OCI-LY3 (cell line): ENCODE measurements around the gene PIM3.

ENCODE experiments used
- H2AFZ ChIP-seq: fragments of 200-600, 300-600 bp; shearing (Covaris generic); 2 replicates; pipeline ENCODE4 v1.6.0; 2014; ENCODE audit warnings: antibody characterized with exemption, low read depth, low read length
- H3K27ac ChIP-seq: fragments of 200-600, 300-600 bp; sonication (generic); 2 replicates; pipeline ENCODE4 v1.5.1; 2014; ENCODE audit warnings: mild to moderate bottlenecking, low read length, moderate library complexity, mixed read lengths
- H3K27me3 ChIP-seq: fragments of 200-600, 300-600 bp; sonication (generic); 2 replicates; pipeline ENCODE4 v1.6.1; 2014; ENCODE audit warnings: low read depth, low read length, mixed read lengths
- H3K36me3 ChIP-seq: fragments of 200-600, 300-600 bp; sonication (generic); replicated peaks from 2 replicates; pipeline ENCODE3; 2014; ENCODE audit warnings: low read depth, low read length, mixed read lengths
- H3K4me1 ChIP-seq: fragments of 300-600, 200-600 bp; sonication (generic); 2 replicates; pipeline ENCODE4 v1.6.1; 2014; ENCODE audit warnings: low read length, mixed read lengths
- H3K4me2 ChIP-seq: fragments of 200-600, 300-600 bp; sonication (generic); 2 replicates; pipeline ENCODE4 v1.6.1; 2014; ENCODE audit warnings: low read length, mixed read lengths
- H3K4me3 ChIP-seq: fragments of 300-600, 200-600 bp; sonication (generic); 2 replicates; pipeline ENCODE4 v1.5.1; 2014; ENCODE audit warnings: antibody characterized with exemption, mild to moderate bottlenecking, low read length, moderate library complexity
- H3K79me2 ChIP-seq: fragments of 300-600, 200-600 bp; shearing (Covaris generic); 2 replicates; pipeline ENCODE4 v1.6.1; 2014; ENCODE audit warnings: mild to moderate bottlenecking, low read length, mixed read lengths
- H3K9ac ChIP-seq: fragments of 300-600, 200-600 bp; shearing (Covaris generic); 2 replicates; pipeline ENCODE4 v1.6.0; 2014; ENCODE audit warnings: mild to moderate bottlenecking, low read length, moderate library complexity
- H3K9me3 ChIP-seq: fragments of 200-600, 300-600 bp; shearing (Covaris generic); 2 replicates; pipeline ENCODE4 v1.6.1; 2014; ENCODE audit warnings: low read length, mixed read lengths; ENCODE audit not compliant: insufficient read depth
- H4K20me1 ChIP-seq: fragments of 200-600, 300-600 bp; sonication (generic); 2 replicates; pipeline ENCODE4 v1.6.1; 2016; ENCODE audit warnings: low read length, mixed read lengths; ENCODE audit not compliant: insufficient read depth
- CTCF ChIP-seq: fragments of 200-600, 300-600 bp; sonication (generic); IDR thresholded peaks from 2 replicates; pipeline ENCODE4 v1.5.1; 2014; ENCODE audit warnings: antibody characterized with exemption, low read length, low read depth
- EZH2phosphoT487 ChIP-seq: fragments of 200-600 bp; shearing (Covaris generic); IDR thresholded peaks from 2 replicates; pipeline ENCODE4 v1.6.1; 2018; ENCODE audit warnings: antibody characterized with exemption, mixed run types, low read depth

The PIM3 gene

DNA sequence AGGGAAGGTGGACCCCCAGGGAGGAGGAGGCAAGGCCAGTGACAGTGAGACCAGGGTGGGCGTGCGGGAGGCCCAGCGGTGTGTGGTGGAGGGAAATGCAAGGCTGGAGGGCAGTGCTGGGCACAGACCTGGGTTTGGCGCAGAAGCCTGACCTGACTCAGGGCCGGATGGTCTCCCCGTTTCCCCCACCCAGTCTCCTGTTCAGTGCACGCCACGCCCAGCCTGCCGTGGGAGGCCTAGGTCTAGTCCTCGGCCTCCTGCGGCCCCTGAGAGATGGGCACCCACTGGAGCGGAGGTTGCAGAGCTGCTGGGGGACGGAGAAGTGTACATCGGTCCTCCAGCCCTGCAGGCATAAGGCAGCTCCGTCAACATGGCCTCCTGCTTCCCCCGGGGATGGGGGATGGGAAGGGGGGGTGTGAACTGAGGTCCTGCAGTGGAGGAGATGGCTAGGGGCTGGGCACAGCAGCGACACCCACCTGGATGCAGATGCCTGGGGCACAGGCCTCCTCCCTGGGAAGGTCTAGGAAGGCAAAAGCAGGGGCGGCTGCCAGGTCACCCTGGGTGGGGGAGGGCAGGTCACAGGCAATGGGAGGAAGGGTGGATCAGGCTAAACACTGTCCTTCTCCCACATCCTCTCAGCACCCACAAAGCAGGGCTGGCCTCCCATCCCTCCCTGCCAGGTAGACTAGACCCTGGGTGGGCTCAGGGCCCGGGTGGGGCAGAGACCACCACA lies 36.1 kb downstream of the PIM3 start:
- Histone ChIP-seq H3K27me3 (no peaks in the 10 kb centered on the region), H3K4me1 (peaks cover 8% of the 10 kb centered on the region), H2AFZ (no peak overlapping the region), H3K4me3 (no peak overlapping the region), H3K36me3 (no peaks in the 10 kb centered on the region), H3K9ac (no peak overlapping the region), H3K9me3 (no peaks in the 10 kb centered on the region), H3K4me2 (no peak overlapping the region), H3K27ac (no peak overlapping the region), H3K79me2 (no peaks in the 10 kb centered on the region), H4K20me1 (no peaks in the 10 kb centered on the region)
- TF ChIP-seq EZH2phosphoT487: no peak
- no peak for TF ChIP-seq CTCF

DNA sequence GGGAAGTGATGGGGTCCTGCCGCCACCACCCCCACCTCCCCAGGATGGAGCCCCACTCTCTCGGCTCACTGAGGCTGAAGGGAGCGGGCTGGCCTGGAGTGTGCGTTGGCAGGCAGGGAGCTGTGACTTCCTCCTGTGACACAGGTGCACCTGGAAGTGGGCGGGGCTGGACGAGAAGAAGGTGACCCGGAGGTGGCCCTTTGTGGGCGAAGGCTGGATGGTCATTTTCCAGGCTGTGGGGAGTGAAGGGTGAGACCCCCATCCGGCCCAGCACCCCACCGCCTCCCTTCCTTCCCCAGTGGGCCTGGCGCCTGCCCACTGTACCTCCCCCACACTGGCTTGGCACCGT lies 36.7 kb downstream of the PIM3 start:
- Histone ChIP-seq H3K9ac (no peak overlapping the region), H3K9me3 (no peaks in the 10 kb centered on the region), H3K79me2 (no peaks in the 10 kb centered on the region), H2AFZ (no peak overlapping the region), H3K27ac (no peak overlapping the region), H3K36me3 (no peaks in the 10 kb centered on the region), H3K27me3 (no peaks in the 10 kb centered on the region), H4K20me1 (no peaks in the 10 kb centered on the region), H3K4me1 (peaks cover 8% of the 10 kb centered on the region), H3K4me3 (no peak overlapping the region), H3K4me2 (no peak overlapping the region)
- TF ChIP-seq EZH2phosphoT487: no peak
- no peak for TF ChIP-seq CTCF

DNA sequence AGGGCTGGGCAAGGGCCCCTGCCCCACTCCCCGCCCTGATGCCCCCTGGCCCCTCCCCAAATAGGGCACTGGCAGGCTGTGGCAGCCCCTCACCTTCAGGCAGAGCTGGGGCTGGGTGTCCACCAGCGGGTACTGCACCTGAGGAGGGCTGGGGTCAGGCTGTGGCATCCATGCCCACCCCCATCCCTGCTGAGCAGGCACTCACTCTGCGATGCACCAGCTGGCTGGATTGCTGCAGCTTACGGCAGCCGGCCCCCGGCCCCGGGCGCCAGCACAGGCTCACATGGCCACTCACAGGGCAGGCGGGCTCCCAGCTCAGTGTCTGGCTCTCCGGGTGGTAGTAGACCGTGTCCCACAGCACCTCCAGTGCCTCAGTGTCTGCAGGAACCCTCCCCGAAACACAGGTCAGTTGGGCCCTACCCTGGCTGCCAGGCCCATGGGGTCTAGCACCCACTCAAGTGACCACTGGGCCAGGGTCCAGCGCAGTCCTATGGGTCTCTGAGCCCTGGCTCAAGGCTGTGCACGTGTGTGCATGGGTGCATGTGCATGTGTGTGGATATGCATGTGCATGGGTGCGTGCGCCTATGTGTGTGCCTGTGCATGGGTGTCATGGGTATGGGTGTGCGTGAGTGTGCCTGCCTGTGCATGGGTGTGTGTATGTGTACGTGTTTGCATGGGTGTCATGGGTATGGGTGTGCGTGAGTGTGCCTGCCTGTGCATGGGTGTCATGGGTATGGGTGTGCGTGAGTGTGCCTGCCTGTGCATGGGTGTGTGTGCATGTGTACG lies 37.6 kb downstream of the PIM3 start:
- Histone ChIP-seq H3K79me2 (no peaks in the 10 kb centered on the region), H3K9ac (no peak overlapping the region), H3K27me3 (no peaks in the 10 kb centered on the region), H2AFZ (no peak overlapping the region), H4K20me1 (no peaks in the 10 kb centered on the region), H3K4me3 (no peak overlapping the region), H3K36me3 (no peaks in the 10 kb centered on the region), H3K4me1 (peaks cover 4% of the 10 kb centered on the region), H3K27ac (no peak overlapping the region), H3K4me2 (no peak overlapping the region), H3K9me3 (no peaks in the 10 kb centered on the region)
- TF ChIP-seq CTCF (no peak), EZH2phosphoT487 (no peak)

- Histone ChIP-seq H3K4me1 (peaks cover under 1% of the 10 kb centered on the region; the same call in 1 of the 2 replicates), H3K27ac (no peak overlapping the region), H3K79me2 (no peaks in the 10 kb centered on the region), H3K27me3 (no peaks in the 10 kb centered on the region), H3K4me2 (no peak overlapping the region), H2AFZ (no peak overlapping the region), H3K9ac (no peak overlapping the region), H3K9me3 (no peaks in the 10 kb centered on the region), H4K20me1 (no peaks in the 10 kb centered on the region), H3K4me3 (no peak overlapping the region), H3K36me3 (no peaks in the 10 kb centered on the region)
- no peak for TF ChIP-seq CTCF
Measured at GRCh38 chr22:49998718-49999062, 38.1 kb downstream of the PIM3 start.
